Tibial artery (tissue), 4 donors: ENCODE measurements around the gene RPL38.

Experiments
- DNase-seq, 2 donors: peaks; one replicate each; pipeline ENCODE4 v3.0.0-alpha.2; 2019
- H3K27ac ChIP-seq, 2 donors: fragments of 200-600 bp; sonication (generic) in 1 of 2; 1 replicate in 1 of 2; 2 replicates in 1 of 2; pipeline ENCODE4 v1.5.1; 2018 to 2019; ENCODE audit warnings: mild to moderate bottlenecking in 1 of 2
- H3K27me3 ChIP-seq, 2 donors: fragments of 200-600 bp; sonication (generic) in 1 of 2; one replicate each; pipeline versions ENCODE4 v1.5.1 to v1.6.0; 2016 to 2019
- H3K36me3 ChIP-seq, 3 donors: fragments of 200-600 bp; sonication (generic) in 2 of 3; one replicate each; pipeline ENCODE4 v1.5.1; 2016 to 2019; ENCODE audit warnings: mild to moderate bottlenecking in 2 of 3
- H3K4me1 ChIP-seq, 4 donors: fragments of 200-600 bp; sonication (generic) in 2 of 4; 1 replicate in 3 of 4; 2 replicates in 1 of 4; pipeline ENCODE4 v1.5.1; 2016 to 2019
- H3K4me3 ChIP-seq, 2 donors: fragments of 200-600 bp; sonication (generic) in 1 of 2; 1 replicate in 1 of 2; 2 replicates in 1 of 2; pipeline ENCODE4 v1.5.1; 2018 to 2019; ENCODE audit warnings: mild to moderate bottlenecking in 2 of 2
- H3K9me3 ChIP-seq, 3 donors: fragments of 200-600 bp; sonication (generic) in 1 of 3; one replicate each; pipeline ENCODE4 v1.5.1; 2016 to 2019
- intact Hi-C: fragments of 100-400 bp; cut with DNase I; formaldehyde crosslinking; loops from one replicate; pipeline ENCODE4 v1.15.0; 2023; ENCODE audit warnings: low total_unique reads
- TF ChIP-seq, protein P1 (sequence below), 2 experiments: fragments of 200-600 bp in 1 of 2; fragments of 450-650 bp in 1 of 2; IDR thresholded peaks; one replicate each; pipeline ENCODE4 v1.5.1; 2017 to 2019; ENCODE audit warnings: antibody characterized with exemption in 2 of 2, mild to moderate bottlenecking in 1 of 2, moderate library complexity in 1 of 2

Gene RPL38

DNA sequence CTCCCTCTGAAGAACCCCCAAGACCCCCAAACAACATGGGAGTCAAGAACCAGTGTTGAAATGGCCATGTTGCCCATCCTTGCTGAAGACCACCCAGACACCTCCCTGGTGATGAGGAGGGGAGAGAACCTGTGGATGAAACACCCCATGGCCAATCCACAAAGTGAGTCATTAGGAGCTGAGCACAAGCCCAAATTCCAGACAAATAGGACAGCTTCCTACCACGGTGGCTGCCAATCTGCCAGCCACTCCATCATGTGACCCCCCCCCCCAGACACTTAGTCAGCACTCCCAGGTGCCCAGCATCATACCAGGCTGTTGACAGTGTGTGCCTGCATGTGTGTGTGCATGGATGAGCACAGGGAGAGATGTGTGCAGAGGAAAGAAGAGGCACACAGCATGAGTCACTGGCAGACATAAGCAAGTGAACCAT lies 26.4 kb upstream of the RPL38 start:
- intact Hi-C loops = loop anchor here (5.0 kb wide), 1 partner anchor 745 kb away; no protein-coding TSS in a partner anchor
- Histone ChIP-seq H3K27me3 (peaks cover 0 to 58% of the 10 kb centered on the region in 2 donors), H3K27ac (no peak overlapping the region)

DNA sequence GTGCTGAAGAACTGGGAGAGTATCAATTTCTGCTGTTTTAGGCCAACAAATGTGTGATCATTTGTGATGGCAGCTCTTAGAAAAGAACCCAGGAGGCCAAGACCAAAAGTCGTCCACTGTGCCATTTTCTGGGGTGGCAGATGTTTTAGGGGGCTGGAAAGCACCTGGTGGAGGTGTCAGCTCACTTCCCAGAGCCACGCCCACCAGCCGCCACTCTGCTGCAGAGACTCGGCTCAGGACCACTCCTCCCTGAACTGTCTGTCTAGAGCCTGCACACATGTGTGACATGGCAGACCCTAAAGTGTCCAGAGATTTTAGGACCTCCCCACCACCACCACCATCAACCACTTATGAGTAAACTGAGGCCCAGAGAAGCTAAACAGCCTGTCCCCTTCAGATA lies 23.9 kb upstream of the RPL38 start:
- Histone ChIP-seq H3K4me1 (no peaks in the 10 kb centered on the region), H3K27ac (no peak overlapping the region), H3K27me3 (peaks cover 0 to 62% of the 10 kb centered on the region in 2 donors), H3K9me3 (no peaks in the 10 kb centered on the region), H3K36me3 (no peaks in the 10 kb centered on the region), H3K4me3 (no peak overlapping the region)
- TF ChIP-seq, protein P1, sequence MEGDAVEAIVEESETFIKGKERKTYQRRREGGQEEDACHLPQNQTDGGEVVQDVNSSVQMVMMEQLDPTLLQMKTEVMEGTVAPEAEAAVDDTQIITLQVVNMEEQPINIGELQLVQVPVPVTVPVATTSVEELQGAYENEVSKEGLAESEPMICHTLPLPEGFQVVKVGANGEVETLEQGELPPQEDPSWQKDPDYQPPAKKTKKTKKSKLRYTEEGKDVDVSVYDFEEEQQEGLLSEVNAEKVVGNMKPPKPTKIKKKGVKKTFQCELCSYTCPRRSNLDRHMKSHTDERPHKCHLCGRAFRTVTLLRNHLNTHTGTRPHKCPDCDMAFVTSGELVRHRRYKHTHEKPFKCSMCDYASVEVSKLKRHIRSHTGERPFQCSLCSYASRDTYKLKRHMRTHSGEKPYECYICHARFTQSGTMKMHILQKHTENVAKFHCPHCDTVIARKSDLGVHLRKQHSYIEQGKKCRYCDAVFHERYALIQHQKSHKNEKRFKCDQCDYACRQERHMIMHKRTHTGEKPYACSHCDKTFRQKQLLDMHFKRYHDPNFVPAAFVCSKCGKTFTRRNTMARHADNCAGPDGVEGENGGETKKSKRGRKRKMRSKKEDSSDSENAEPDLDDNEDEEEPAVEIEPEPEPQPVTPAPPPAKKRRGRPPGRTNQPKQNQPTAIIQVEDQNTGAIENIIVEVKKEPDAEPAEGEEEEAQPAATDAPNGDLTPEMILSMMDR (IDR thresholded peaks at IDR 0.05) = no peak
- intact Hi-C loops = loop anchor here (5.0 kb wide), 1 partner anchor 747 kb away; no protein-coding TSS in a partner anchor
- DNase-seq = no peak

More for the DNA sequence above, 26.4 kb upstream of the RPL38 start:
- Histone ChIP-seq H3K36me3 (no peaks in the 10 kb centered on the region), H3K4me1 (no peaks in the 10 kb centered on the region), H3K9me3 (no peaks in the 10 kb centered on the region), H3K4me3 (no peak overlapping the region)
- DNase-seq = no peak
- TF ChIP-seq, protein P1 (IDR thresholded peaks at IDR 0.05) = no peak

DNA sequence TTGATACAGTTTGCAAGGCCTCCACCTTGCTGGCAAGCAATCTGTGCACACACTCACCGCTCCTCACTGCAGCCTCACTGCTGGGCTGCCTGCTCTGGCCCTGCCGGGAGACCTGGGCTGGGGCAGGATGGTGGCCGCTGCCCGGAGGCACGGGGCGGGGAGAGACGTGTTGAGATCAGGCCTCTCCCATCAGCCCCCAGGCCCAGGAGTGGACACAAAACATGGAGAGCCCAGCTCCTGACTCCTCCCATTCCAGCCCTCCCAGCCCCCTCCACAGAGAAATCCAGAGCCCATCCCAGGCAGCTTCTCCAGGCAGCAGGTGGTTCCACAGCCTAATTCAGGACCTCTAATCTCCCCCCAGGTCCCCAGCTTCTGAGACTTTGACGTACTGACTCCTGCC lies 23.1 kb upstream of the RPL38 start:
- H3K27me3 ChIP-seq = peaks cover 0 to 57% of the 10 kb centered on the region in 2 donors

DNA sequence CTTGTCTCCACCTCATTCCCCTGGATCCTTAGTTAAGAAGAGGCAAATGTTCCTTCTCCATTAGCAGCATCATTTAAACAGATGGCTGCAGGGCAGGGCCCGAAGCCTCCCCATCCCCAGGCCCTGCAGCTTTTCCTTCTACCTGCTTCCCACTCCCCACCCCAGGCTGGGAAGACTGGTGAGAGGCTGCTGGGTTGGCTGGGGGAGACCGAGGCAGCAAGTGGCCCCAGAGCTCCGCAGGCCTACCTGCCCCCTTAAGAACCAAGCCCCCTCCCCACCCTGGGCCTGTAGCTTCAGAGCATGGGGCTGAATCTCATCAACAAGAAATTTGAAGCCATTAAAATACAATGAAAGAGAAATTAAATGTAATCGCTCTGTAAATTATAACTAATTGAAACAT lies 22.1 kb upstream of the RPL38 start:
- intact Hi-C loops = no loop called here
- no peaks in the 10 kb centered on the region for H3K9me3 ChIP-seq
- H3K36me3 ChIP-seq = no peaks in the 10 kb centered on the region
- peaks cover 0 to 57% of the 10 kb centered on the region in 2 donors for H3K27me3 ChIP-seq
- no peak overlapping the region for H3K27ac ChIP-seq
- no peak for DNase-seq
- no peak overlapping the region for H3K4me3 ChIP-seq
- H3K4me1 ChIP-seq = no peaks in the 10 kb centered on the region
- TF ChIP-seq, protein P1 (IDR thresholded peaks at IDR 0.05) = no peak

More for the DNA sequence above, 23.1 kb upstream of the RPL38 start:
- Histone ChIP-seq H3K9me3 (no peaks in the 10 kb centered on the region), H3K4me1 (no peaks in the 10 kb centered on the region), H3K27ac (no peak overlapping the region), H3K4me3 (no peak overlapping the region), H3K36me3 (no peaks in the 10 kb centered on the region)
- no peak for DNase-seq
- TF ChIP-seq, protein P1 (IDR thresholded peaks at IDR 0.05) = no peak
- intact Hi-C loops = no loop called here

DNA sequence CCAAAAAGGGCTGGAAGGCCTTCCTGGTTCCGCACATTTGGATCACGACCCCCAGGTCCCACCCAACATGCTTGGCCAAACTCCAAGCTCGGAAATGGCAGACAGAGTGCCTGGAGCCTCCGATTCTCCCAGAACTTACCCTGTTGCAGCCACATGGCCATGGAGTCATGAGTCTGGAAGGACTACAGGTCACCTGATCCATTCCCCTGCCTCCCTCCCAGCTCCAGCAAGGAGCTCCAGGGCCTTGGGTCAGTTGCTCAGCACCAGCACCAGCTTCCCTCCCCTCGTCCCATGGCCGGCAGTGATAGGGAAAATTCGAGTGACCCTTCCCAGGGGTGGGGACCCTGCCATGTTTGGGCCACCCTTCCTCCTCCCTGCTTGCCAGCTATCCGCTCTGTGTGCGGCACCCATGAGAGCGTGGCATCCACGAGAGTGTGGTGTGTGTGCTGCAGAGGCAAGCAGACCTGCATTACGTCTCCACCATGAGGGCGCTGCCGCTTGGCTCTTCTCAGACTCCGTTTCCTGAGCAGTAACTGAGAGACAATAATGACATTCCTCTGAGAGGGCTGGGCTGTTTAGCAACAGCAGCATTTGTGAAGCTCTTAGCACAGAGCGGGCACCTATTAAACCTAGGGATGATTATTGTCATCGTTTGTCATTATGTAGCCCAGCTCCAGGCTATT lies 21.3 kb upstream of the RPL38 start:
- TF ChIP-seq, protein P1 (IDR thresholded peaks at IDR 0.05) = no peak
- no peak for DNase-seq
- intact Hi-C loops = no loop called here

More for the DNA sequence above, 21.3 kb upstream of the RPL38 start:
- Histone ChIP-seq H3K27me3 (peaks cover 0 to 57% of the 10 kb centered on the region in 2 donors), H3K27ac (no peak overlapping the region), H3K36me3 (no peaks in the 10 kb centered on the region), H3K4me1 (no peaks in the 10 kb centered on the region), H3K9me3 (no peaks in the 10 kb centered on the region), H3K4me3 (no peak overlapping the region)
